Caco-2 (cell line): ENCODE data around the gene NOS3. TPM values are rescaled to one million over a fixed set of nuclear protein-coding genes. Genes with fewer than 3 reads are reported as not detected.

Source experiments
- BruUV-seq: library from RNA; stranded (reverse); fragments of 400-500 nt; replicated peaks from 2 replicates; lab custom pipeline; 2021; lab: Mats Ljungman, UMichigan
- CTCF ChIA-PET: fragments of 300-600 bp; sonication (Branson Sonifier 250); formaldehyde crosslinking; loops from one replicate; lab custom pipeline; 2022; ENCODE audit warnings: antibody characterized with exemption; lab: Charles Lee
- POLR2A ChIA-PET: fragments of 300-600 bp; sonication (Branson Sonifier 250); formaldehyde crosslinking; loops from one replicate; lab custom pipeline; 2022; ENCODE audit warnings: antibody characterized with exemption; lab: Charles Lee
- DNase-seq, 2 experiments: peaks; one replicate each; pipeline versions ENCODE4 v3.0.0 to v3.0.0-alpha.2; 2020 to 2022
- H3K27me3 ChIP-seq: replicated peaks from 2 replicates; pipeline ENCODE4 v1.6.0; 2011; ENCODE audit warnings: low read length; ENCODE audit not compliant: control insufficient read depth, insufficient read depth
- H3K36me3 ChIP-seq: 2 replicates; pipeline ENCODE4 v1.5.1; 2011; ENCODE audit warnings: low read length; ENCODE audit not compliant: control insufficient read depth, insufficient read depth
- H3K4me1 ChIP-seq: fragments of 250-450 bp; sonication (Bioruptor Pico); 2 replicates; pipeline ENCODE4 v1.5.1; 2020; ENCODE audit warnings: mild to moderate bottlenecking
- H3K4me3 ChIP-seq: 2 replicates; pipeline ENCODE4 v1.5.1; 2011; ENCODE audit warnings: low read depth, mild to moderate bottlenecking, control low read depth, low read length
- H3K9me3 ChIP-seq: fragments of 250-450 bp; sonication (Bioruptor Pico); 2 replicates; pipeline ENCODE4 v1.5.1; 2020; ENCODE audit warnings: mild to moderate bottlenecking, moderate library complexity
- H3K27ac Mint-ChIP-seq: one replicate; pipeline ENCODE4 v1.8.0; 2022; ENCODE audit warnings: mixed read lengths; ENCODE audit not compliant: unreplicated experiment
- H3K27me3 Mint-ChIP-seq: one replicate; pipeline ENCODE4 v1.8.0; 2022; ENCODE audit warnings: mixed read lengths; ENCODE audit not compliant: insufficient read depth, unreplicated experiment
- H3K36me3 Mint-ChIP-seq: one replicate; pipeline ENCODE4 v1.8.0; 2022; ENCODE audit warnings: mild to moderate bottlenecking, mixed read lengths; ENCODE audit not compliant: insufficient read depth, unreplicated experiment
- H3K4me1 Mint-ChIP-seq: one replicate; pipeline ENCODE4 v1.8.0; 2022; ENCODE audit warnings: low read depth, mixed read lengths; ENCODE audit not compliant: unreplicated experiment
- H3K4me3 Mint-ChIP-seq: one replicate; pipeline ENCODE4 v1.8.0; 2022; ENCODE audit warnings: mild to moderate bottlenecking, moderate library complexity, mixed read lengths; ENCODE audit not compliant: unreplicated experiment
- H3K9me3 Mint-ChIP-seq: one replicate; pipeline ENCODE4 v1.8.0; 2022; ENCODE audit warnings: mixed read lengths; ENCODE audit not compliant: unreplicated experiment
- intact Hi-C: fragments of 100-400 bp; cut with micrococcal nuclease; formaldehyde crosslinking; loops from one replicate; pipeline ENCODE4 v1.10.0; 2022; ENCODE audit not compliant: unreplicated experiment
- total RNA-seq: library from RNA; stranded (reverse); gene quantifications from 2 replicates; pipeline ENCODE4 v1.2.3, GENCODE V29; 2022
- TF ChIP-seq, protein P1 (sequence below), 2 experiments: fragments of 200-600 bp in 1 of 2; IDR thresholded peaks; 1 replicate in 1 of 2; 2 replicates in 1 of 2; pipeline versions ENCODE4 v1.5.1 to v1.8.0; 2011 to 2022; ENCODE audit warnings: antibody characterized with exemption in 1 of 2, control low read depth in 1 of 2, inconsistent platforms in 1 of 2, low read depth in 1 of 2, low read length in 1 of 2, mild to moderate bottlenecking in 1 of 2, moderate library complexity in 1 of 2; ENCODE audit not compliant: insufficient read depth in 1 of 2, severe bottlenecking in 1 of 2, unreplicated experiment in 1 of 2

NOS3 gene
- total RNA-seq, 1 experiment from 2014 or later = 1.1 TPM

DNA sequence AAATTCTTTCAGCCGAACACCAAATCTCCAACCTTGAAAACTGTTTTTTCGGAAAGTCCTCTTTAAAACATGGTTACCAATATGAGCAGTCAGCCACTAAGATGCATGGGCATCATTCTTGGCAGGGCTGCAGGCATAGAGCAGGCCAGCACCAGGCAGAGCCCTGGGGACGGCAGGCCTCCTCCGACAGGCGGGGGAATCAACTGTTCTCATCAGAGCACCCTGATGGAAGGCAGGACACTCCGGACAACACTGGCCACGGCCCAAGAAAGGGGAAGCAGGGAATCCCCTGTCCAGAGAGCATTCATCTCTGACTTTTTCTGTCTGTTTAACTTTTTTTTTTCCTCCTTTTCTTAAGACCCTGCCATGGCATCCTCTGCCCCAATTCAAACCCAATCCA is 1.4 kb upstream of the NOS3 start:
- ChIA-PET CTCF (interaction anchor here (0.6 to 0.7 kb wide), 2 partner anchors 24 to 164 kb away, joined by 4 to 8 read pairs; no protein-coding TSS in a partner anchor), POLR2A (no interaction called here)
- no peak for DNase-seq
- Mint-ChIP-seq H3K36me3 (no peaks in the 10 kb centered on the region), H3K4me1 (no peaks in the 10 kb centered on the region), H3K27ac (no peak overlapping the region), H3K4me3 (no peak overlapping the region), H3K27me3 (no peaks in the 10 kb centered on the region), H3K9me3 (peaks cover 19% of the 10 kb centered on the region)
- Histone ChIP-seq H3K4me3 (no peak overlapping the region), H3K4me1 (no peaks in the 10 kb centered on the region), H3K36me3 (no peaks in the 10 kb centered on the region), H3K9me3 (peaks cover 14% of the 10 kb centered on the region), H3K27me3 (no peaks in the 10 kb centered on the region; the same call in 1 of the 2 replicates)
- intact Hi-C loops = loop anchor here (5.0 kb wide), 1 partner anchor 212 kb away; no protein-coding TSS in a partner anchor
- no TSS peak for BruUV-seq
- TF ChIP-seq, protein P1, sequence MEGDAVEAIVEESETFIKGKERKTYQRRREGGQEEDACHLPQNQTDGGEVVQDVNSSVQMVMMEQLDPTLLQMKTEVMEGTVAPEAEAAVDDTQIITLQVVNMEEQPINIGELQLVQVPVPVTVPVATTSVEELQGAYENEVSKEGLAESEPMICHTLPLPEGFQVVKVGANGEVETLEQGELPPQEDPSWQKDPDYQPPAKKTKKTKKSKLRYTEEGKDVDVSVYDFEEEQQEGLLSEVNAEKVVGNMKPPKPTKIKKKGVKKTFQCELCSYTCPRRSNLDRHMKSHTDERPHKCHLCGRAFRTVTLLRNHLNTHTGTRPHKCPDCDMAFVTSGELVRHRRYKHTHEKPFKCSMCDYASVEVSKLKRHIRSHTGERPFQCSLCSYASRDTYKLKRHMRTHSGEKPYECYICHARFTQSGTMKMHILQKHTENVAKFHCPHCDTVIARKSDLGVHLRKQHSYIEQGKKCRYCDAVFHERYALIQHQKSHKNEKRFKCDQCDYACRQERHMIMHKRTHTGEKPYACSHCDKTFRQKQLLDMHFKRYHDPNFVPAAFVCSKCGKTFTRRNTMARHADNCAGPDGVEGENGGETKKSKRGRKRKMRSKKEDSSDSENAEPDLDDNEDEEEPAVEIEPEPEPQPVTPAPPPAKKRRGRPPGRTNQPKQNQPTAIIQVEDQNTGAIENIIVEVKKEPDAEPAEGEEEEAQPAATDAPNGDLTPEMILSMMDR (IDR thresholded peaks at IDR 0.05; ENCODE audit: insufficient read depth in 1 of 2, low read depth in 1 of 2, low read length in 1 of 2, severe bottlenecking in 1 of 2, unreplicated experiment in 1 of 2) = no peak

DNA sequence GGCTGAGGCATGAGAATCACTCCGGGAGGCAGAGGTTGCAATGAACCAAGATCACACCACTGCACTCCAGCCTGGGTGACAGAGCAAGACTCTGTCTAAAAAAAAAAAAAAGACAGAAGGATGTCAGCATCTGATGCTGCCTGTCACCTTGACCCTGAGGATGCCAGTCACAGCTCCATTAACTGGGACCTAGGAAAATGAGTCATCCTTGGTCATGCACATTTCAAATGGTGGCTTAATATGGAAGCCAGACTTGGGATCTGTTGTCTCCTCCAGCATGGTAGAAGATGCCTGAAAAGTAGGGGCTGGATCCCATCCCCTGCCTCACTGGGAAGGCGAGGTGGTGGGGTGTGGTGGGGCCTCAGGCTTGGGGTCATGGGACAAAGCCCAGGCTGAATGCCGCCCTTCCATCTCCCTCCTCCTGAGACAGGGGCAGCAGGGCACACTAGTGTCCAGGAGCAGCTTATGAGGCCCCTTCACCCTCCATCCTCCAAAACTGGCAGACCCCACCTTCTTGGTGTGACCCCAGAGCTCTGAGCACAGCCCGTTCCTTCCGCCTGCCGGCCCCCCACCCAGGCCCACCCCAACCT is 1.3 kb downstream of the NOS3 start:
- Histone ChIP-seq H3K4me3 (no peak overlapping the region), H3K36me3 (no peaks in the 10 kb centered on the region), H3K27me3 (no peaks in the 10 kb centered on the region; the same call in 1 of the 2 replicates), H3K9me3 (peaks cover 14% of the 10 kb centered on the region), H3K4me1 (no peaks in the 10 kb centered on the region)
- intact Hi-C loops = no loop called here
- BruUV-seq = no TSS peak
- H3K4me3 Mint-ChIP-seq = no peak overlapping the region
- no peak overlapping the region for H3K27ac Mint-ChIP-seq
- TF ChIP-seq, protein P1 (IDR thresholded peaks at IDR 0.05; ENCODE audit: insufficient read depth in 1 of 2, low read depth in 1 of 2, low read length in 1 of 2, severe bottlenecking in 1 of 2, unreplicated experiment in 1 of 2) = no peak
- H3K4me1 Mint-ChIP-seq = no peaks in the 10 kb centered on the region
- H3K36me3 Mint-ChIP-seq = no peaks in the 10 kb centered on the region
- CTCF ChIA-PET = interaction anchor here (0.6 to 1.1 kb wide), 2 partner anchors 17 to 152 kb away, joined by 3 to 5 read pairs; no protein-coding TSS in a partner anchor
- DNase-seq = no peak
- no peaks in the 10 kb centered on the region for H3K27me3 Mint-ChIP-seq
- POLR2A ChIA-PET = no interaction called here
- H3K9me3 Mint-ChIP-seq = peaks cover 19% of the 10 kb centered on the region

DNA sequence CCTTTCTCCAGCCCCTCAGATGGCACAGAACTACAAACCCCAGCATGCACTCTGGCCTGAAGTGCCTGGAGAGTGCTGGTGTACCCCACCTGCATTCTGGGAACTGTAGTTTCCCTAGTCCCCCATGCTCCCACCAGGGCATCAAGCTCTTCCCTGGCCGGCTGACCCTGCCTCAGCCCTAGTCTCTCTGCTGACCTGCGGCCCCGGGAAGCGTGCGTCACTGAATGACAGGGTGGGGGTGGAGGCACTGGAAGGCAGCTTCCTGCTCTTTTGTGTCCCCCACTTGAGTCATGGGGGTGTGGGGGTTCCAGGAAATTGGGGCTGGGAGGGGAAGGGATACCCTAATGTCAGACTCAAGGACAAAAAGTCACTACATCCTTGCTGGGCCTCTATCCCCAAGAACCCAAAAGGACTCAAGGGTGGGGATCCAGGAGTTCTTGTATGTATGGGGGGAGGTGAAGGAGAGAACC is 2.1 kb downstream of the NOS3 start:
- Histone ChIP-seq H3K4me1 (no peaks in the 10 kb centered on the region), H3K27me3 (no peaks in the 10 kb centered on the region; the same call in 1 of the 2 replicates), H3K9me3 (peaks cover 14% of the 10 kb centered on the region), H3K36me3 (no peaks in the 10 kb centered on the region), H3K4me3 (no peak overlapping the region)
- ChIA-PET POLR2A (no interaction called here), CTCF (interaction anchor here (0.6 to 1.1 kb wide), 2 partner anchors 17 to 153 kb away, joined by 3 to 5 read pairs; no protein-coding TSS in a partner anchor)
- no TSS peak for BruUV-seq
- DNase-seq = peak in 1 of 2 experiments; percentile 47
- Mint-ChIP-seq H3K27ac (no peak overlapping the region), H3K4me1 (no peaks in the 10 kb centered on the region), H3K4me3 (no peak overlapping the region), H3K9me3 (peaks cover 19% of the 10 kb centered on the region), H3K36me3 (no peaks in the 10 kb centered on the region), H3K27me3 (no peaks in the 10 kb centered on the region)
- intact Hi-C loops = no loop called here
- TF ChIP-seq, protein P1 (IDR thresholded peaks at IDR 0.05; ENCODE audit: insufficient read depth in 1 of 2, low read depth in 1 of 2, low read length in 1 of 2, severe bottlenecking in 1 of 2, unreplicated experiment in 1 of 2) = no peak
